ENCODE measurements around the gene APH1B. TPM values are rescaled to one million over a fixed set of nuclear protein-coding genes. Genes with fewer than 3 reads are reported as not detected.

The APH1B gene
- total and polyA plus RNA-seq, 3 experiments from 2014 or later, result 6.7 to 13.1 (median 9.2) TPM

GRCh38 chr15:63324770-63325169, 47.4 kb downstream of the APH1B start:
- no peak for DNase-seq
- peaks cover 5 to 6% of the 10 kb centered on the region in 2 donors for H3K27me3 Mint-ChIP-seq

DNA sequence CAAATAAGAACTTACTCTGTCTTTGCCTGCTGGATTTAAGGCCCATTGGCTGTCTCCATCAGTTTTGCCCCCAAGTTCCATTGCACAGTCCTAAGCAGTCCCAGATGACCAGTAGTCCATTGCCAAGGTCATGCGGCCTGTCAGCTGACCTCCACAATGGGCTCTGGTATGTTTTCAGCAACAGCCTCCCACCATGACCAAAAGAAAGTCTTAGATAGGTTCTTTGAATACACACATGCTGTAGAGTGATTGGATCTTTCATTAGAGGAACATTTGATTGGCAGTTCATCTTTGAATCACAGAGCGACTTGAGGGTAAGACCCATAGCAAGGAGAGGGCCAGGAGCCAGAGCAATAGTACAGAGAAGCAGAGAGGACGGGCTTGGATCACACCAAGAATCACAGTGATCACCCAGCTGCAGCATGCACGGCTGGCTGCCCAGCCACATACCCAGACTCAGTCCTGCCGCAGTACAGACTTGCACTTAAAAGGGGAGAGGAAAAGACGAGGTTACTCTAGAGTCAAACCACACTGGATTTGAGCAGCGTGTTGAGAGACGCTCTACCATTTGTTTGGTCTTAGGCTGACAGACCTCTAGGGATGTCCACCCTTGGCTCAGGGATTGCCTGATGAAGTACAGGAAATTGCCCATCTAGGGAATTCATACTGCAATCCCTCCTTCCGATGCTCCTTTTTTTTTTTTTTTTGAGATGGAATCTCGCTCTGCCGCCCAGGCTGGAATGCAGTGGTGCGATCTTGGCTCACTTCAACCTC, 50.4 kb downstream of the APH1B start:
- Mint-ChIP-seq H3K27ac (no peak overlapping the region), H3K36me3 (no peaks in the 10 kb centered on the region), H3K4me3 (no peak overlapping the region), H3K4me1 (no peaks in the 10 kb centered on the region), H3K9me3 (no peaks in the 10 kb centered on the region), H3K27me3 (peaks cover 3 to 8% of the 10 kb centered on the region in 2 donors)
- Histone ChIP-seq H3K9me3 (ENCODE audit: low read length) (no peaks in the 10 kb centered on the region), H3K4me3 (ENCODE audit: low read length) (no peak overlapping the region), H3K27me3 (ENCODE audit: insufficient read depth, low read length, poor library complexity, severe bottlenecking) (no peaks in the 10 kb centered on the region), H3K36me3 (ENCODE audit: insufficient read depth, low read length) (no peaks in the 10 kb centered on the region), H3K27ac (ENCODE audit: low read depth, low read length) (no peak overlapping the region), H3K4me1 (ENCODE audit: insufficient read depth, low read length) (no peaks in the 10 kb centered on the region)
- no peak for DNase-seq
- CTCF ChIA-PET, result no interaction called here
- POLR2A ChIA-PET, result no interaction called here

More at GRCh38 chr15:63324770-63325169, 47.4 kb downstream of the APH1B start:
- Histone ChIP-seq H3K4me3 (ENCODE audit: low read length) (no peak overlapping the region), H3K36me3 (ENCODE audit: insufficient read depth, low read length) (no peaks in the 10 kb centered on the region), H3K27me3 (ENCODE audit: insufficient read depth, low read length, poor library complexity, severe bottlenecking) (no peaks in the 10 kb centered on the region), H3K4me1 (ENCODE audit: insufficient read depth, low read length) (no peaks in the 10 kb centered on the region), H3K9me3 (ENCODE audit: low read length) (no peaks in the 10 kb centered on the region), H3K27ac (ENCODE audit: low read depth, low read length) (no peak overlapping the region)
- ChIA-PET POLR2A (no interaction called here), CTCF (no interaction called here)
- Mint-ChIP-seq H3K4me3 (no peak overlapping the region), H3K4me1 (no peaks in the 10 kb centered on the region), H3K36me3 (no peaks in the 10 kb centered on the region), H3K9me3 (no peaks in the 10 kb centered on the region), H3K27ac (no peak overlapping the region)

DNA sequence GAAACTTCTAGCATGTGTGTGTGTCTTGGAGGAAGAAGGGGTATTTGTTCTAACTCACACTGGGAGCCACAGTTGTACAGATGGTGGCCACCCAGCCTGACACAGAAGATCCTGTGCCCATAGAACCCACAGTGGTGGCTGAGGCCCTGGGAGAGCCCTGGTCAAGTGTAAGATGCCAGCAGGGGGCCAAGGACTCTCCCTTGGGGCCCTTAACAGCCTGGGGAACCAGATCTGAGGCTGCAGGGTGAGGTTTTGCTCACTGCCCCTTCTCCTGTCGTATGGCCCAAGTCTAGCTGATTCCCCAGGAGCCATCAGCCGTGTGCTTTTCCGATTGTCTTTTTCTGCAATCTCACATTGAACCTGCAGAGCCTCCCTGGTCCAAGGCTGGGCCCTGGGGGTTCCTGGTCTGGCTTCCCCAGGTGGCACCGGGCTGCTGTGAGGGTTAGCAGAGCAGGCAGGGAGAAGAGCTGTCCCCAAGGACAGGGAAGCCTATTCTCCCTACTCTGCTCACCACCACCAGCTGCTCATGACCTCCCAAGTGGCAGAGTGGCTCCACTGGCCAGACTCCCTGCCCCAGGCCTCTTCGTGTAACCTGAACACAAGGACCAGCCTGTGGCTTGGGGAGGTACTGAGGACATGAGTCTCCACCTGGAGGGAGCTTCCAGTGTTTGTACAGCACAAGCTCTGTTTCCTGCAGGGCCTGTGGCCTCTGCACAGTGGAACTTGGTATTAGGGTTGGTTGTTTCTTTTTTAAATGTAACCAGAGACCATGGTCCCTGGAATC, 52.4 kb downstream of the APH1B start:
- Histone ChIP-seq H3K27me3 (ENCODE audit: insufficient read depth, low read length, poor library complexity, severe bottlenecking) (no peaks in the 10 kb centered on the region), H3K27ac (ENCODE audit: low read depth, low read length) (no peak overlapping the region), H3K4me3 (ENCODE audit: low read length) (no peak overlapping the region), H3K36me3 (ENCODE audit: insufficient read depth, low read length) (no peaks in the 10 kb centered on the region), H3K9me3 (ENCODE audit: low read length) (no peaks in the 10 kb centered on the region), H3K4me1 (ENCODE audit: insufficient read depth, low read length) (no peaks in the 10 kb centered on the region)
- Mint-ChIP-seq H3K4me1 (no peaks in the 10 kb centered on the region), H3K9me3 (no peaks in the 10 kb centered on the region), H3K27me3 (peaks cover 3 to 10% of the 10 kb centered on the region in 2 donors), H3K27ac (peak overlapping the region in 1 of 8 donors; percentile 44), H3K4me3 (no peak overlapping the region), H3K36me3 (no peaks in the 10 kb centered on the region)
- POLR2A ChIA-PET, result no interaction called here
- no peak for DNase-seq
- CTCF ChIA-PET, result no interaction called here

DNA sequence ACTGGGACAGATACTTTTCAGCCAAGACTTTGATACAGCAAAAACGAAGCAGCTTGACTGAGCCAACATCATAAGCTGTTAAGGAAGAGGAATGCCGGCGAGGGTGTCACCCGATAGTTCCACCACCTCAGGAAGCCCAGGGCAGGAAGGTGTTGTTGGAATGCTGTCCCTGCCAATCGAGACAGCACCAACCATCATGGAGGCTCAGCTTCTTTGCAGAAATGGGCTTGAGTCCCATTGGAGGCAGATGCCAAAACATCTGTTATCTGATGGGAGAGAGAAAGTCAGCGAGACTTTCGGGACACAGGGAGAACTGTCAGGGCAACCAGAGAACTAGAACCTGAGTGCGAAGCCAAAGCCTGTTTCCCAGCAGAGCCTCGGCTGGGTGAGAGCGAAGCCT, 53.5 kb downstream of the APH1B start:
- Histone ChIP-seq H3K4me1 (ENCODE audit: insufficient read depth, low read length) (no peaks in the 10 kb centered on the region), H3K36me3 (ENCODE audit: insufficient read depth, low read length) (no peaks in the 10 kb centered on the region), H3K4me3 (ENCODE audit: low read length) (no peak overlapping the region), H3K27me3 (ENCODE audit: insufficient read depth, low read length, poor library complexity, severe bottlenecking) (no peaks in the 10 kb centered on the region), H3K9me3 (ENCODE audit: low read length) (no peaks in the 10 kb centered on the region), H3K27ac (ENCODE audit: low read depth, low read length) (no peak overlapping the region)
- ChIA-PET CTCF (no interaction called here), POLR2A (no interaction called here)
- peaks cover 2 to 10% of the 10 kb centered on the region in 2 donors for H3K27me3 Mint-ChIP-seq
- DNase-seq, result no peak
- H3K36me3 Mint-ChIP-seq, result no peaks in the 10 kb centered on the region
- H3K27ac Mint-ChIP-seq, result peak overlapping the region in 1 of 8 donors; percentile 6
- no peaks in the 10 kb centered on the region for H3K9me3 Mint-ChIP-seq
- H3K4me3 Mint-ChIP-seq, result no peak overlapping the region
- no peaks in the 10 kb centered on the region for H3K4me1 Mint-ChIP-seq

GRCh38 chr15:63331456-63331855, 54.1 kb downstream of the APH1B start:
- Histone ChIP-seq H3K4me3 (ENCODE audit: low read length) (no peak overlapping the region), H3K36me3 (ENCODE audit: insufficient read depth, low read length) (no peaks in the 10 kb centered on the region), H3K4me1 (ENCODE audit: insufficient read depth, low read length) (no peaks in the 10 kb centered on the region), H3K27ac (ENCODE audit: low read depth, low read length) (no peak overlapping the region), H3K27me3 (ENCODE audit: insufficient read depth, low read length, poor library complexity, severe bottlenecking) (no peaks in the 10 kb centered on the region), H3K9me3 (ENCODE audit: low read length) (no peaks in the 10 kb centered on the region)
- H3K4me3 Mint-ChIP-seq, result no peak overlapping the region
- DNase-seq, result no peak
- H3K4me1 Mint-ChIP-seq, result no peaks in the 10 kb centered on the region
- peak overlapping the region in 1 of 8 donors; percentile 26 for H3K27ac Mint-ChIP-seq
- no peaks in the 10 kb centered on the region for H3K9me3 Mint-ChIP-seq
- POLR2A ChIA-PET, result no interaction called here
- peaks cover 2 to 10% of the 10 kb centered on the region in 2 donors for H3K27me3 Mint-ChIP-seq
- CTCF ChIA-PET, result no interaction called here
- H3K36me3 Mint-ChIP-seq, result no peaks in the 10 kb centered on the region

DNA sequence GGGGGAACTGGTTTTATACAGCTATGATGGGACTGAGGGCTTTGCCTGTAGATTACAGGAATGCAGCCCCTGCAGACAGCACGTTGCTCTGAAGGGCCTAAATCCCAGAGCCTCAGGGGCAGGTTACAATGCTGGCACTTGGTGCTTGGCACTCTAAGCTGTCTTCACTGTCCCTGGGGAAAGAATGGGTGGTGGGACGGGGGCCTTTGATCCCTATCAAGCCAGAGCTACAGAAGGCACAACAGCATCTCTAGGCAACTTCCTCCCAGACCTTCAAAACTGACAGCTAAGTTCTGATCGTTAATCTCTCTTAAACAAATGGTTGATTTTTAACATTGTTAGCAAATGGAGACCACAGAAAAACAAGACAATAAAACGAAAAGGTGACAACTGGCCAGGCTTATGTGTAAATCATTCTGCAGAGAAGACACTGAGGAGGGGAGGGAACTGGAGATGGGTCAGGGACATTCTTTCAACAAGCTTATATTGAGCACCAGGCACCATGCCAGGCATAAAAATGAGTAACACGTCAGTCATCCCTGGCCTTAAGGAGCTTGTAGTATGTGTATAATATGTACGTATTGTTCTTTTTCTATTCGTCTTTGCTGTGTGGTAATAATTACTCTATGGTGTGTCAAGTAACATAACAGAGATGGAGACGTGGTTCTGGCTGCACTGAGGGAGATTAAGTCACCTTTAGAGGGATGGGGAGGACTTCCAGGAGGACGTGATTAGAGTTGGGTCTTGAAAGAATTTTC, 55.1 kb downstream of the APH1B start:
- Mint-ChIP-seq H3K4me1 (no peaks in the 10 kb centered on the region), H3K9me3 (no peaks in the 10 kb centered on the region), H3K4me3 (no peak overlapping the region), H3K27ac (peak overlapping the region in 1 of 8 donors; percentile 0), H3K36me3 (no peaks in the 10 kb centered on the region), H3K27me3 (peaks cover 2 to 9% of the 10 kb centered on the region in 2 donors)
- Histone ChIP-seq H3K4me3 (ENCODE audit: low read length) (no peak overlapping the region), H3K27ac (ENCODE audit: low read depth, low read length) (no peak overlapping the region), H3K9me3 (ENCODE audit: low read length) (no peaks in the 10 kb centered on the region), H3K27me3 (ENCODE audit: insufficient read depth, low read length, poor library complexity, severe bottlenecking) (no peaks in the 10 kb centered on the region), H3K36me3 (ENCODE audit: insufficient read depth, low read length) (no peaks in the 10 kb centered on the region), H3K4me1 (ENCODE audit: insufficient read depth, low read length) (no peaks in the 10 kb centered on the region)
- no peak for DNase-seq
- POLR2A ChIA-PET, result no interaction called here
- CTCF ChIA-PET, result interaction anchor here (1.3 kb wide), 1 partner anchor 134 kb away, joined by 4 read pairs; no protein-coding TSS in a partner anchor

DNA sequence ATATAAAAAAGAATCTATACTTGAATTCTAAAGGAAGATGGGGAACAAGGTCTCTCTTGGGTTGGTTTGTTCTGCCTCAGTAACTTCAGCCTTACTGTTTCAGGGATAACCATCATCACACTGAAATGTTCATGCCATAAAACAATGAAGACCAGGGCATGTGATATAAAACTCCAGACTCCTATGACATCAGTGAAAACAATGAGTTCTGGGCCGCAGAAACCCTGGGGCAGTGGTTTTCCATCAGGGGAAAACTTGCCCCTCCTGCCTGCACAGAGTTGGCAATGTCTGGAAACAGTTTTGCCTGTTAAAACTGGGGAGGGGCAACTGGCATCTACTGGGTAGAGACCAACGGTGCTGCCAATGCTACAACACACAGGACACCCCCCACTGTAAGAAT, 57.4 kb downstream of the APH1B start:
- Histone ChIP-seq H3K36me3 (ENCODE audit: insufficient read depth, low read length) (no peaks in the 10 kb centered on the region), H3K4me1 (ENCODE audit: insufficient read depth, low read length) (no peaks in the 10 kb centered on the region), H3K9me3 (ENCODE audit: low read length) (no peaks in the 10 kb centered on the region), H3K27me3 (ENCODE audit: insufficient read depth, low read length, poor library complexity, severe bottlenecking) (no peaks in the 10 kb centered on the region), H3K27ac (ENCODE audit: low read depth, low read length) (no peak overlapping the region), H3K4me3 (ENCODE audit: low read length) (no peak overlapping the region)
- DNase-seq, result no peak
- Mint-ChIP-seq H3K9me3 (no peaks in the 10 kb centered on the region), H3K27ac (no peak overlapping the region), H3K27me3 (peaks cover 0 to 7% of the 10 kb centered on the region in 2 donors), H3K36me3 (no peaks in the 10 kb centered on the region), H3K4me3 (no peak overlapping the region), H3K4me1 (no peaks in the 10 kb centered on the region)
- ChIA-PET CTCF (no interaction called here), POLR2A (no interaction called here)
